Measurements from ENCODE around the gene SEC16A.

SEC16A gene

GRCh38 chr9:136442265-136442664 lies 40.6 kb downstream of the SEC16A start:
- no peak for FAIRE-seq
- no peak for DNase-seq (ENCODE audit: insufficient read length, low spot score)

GRCh38 chr9:136441681-136442245 lies 41.1 kb downstream of the SEC16A start:
- DNase-seq (ENCODE audit: insufficient read length, low spot score) (no peak), FAIRE-seq (no peak)

- FAIRE-seq, result no peak
- no peak for DNase-seq (ENCODE audit: insufficient read length, low spot score)
Observed at GRCh38 chr9:136441191-136441680, 41.6 kb downstream of the SEC16A start.

GRCh38 chr9:136439481-136440408 lies 43.1 kb downstream of the SEC16A start, which contains the start of gene INPP5E:
INPP5E (minus strand) TSS chr9:136439845; CDS start chr9:136439419, 426 bp downstream.
- DNase-seq (ENCODE audit: insufficient read length, low spot score) (peak; percentile 80), FAIRE-seq (peak; percentile 9)

- FAIRE-seq (no peak), DNase-seq (ENCODE audit: insufficient read length, low spot score) (peak; percentile 28)
Observed at GRCh38 chr9:136438548-136439480, 44.0 kb downstream of the SEC16A start.

GRCh38 chr9:136437839-136438547 lies 44.8 kb downstream of the SEC16A start:
- FAIRE-seq, result no peak
- no peak for DNase-seq (ENCODE audit: insufficient read length, low spot score)

- DNase-seq (ENCODE audit: insufficient read length, low spot score), result no peak
Observed at GRCh38 chr9:136437430-136437829, 45.4 kb downstream of the SEC16A start.

GRCh38 chr9:136436055-136436634 lies 46.7 kb downstream of the SEC16A start:
- DNase-seq (ENCODE audit: insufficient read length, low spot score) (no peak), FAIRE-seq (no peak)

More at GRCh38 chr9:136437430-136437829, 45.4 kb downstream of the SEC16A start:
- FAIRE-seq, result no peak

GRCh38 chr9:136434580-136435169 lies 48.2 kb downstream of the SEC16A start:
- FAIRE-seq, result no peak
- DNase-seq (ENCODE audit: insufficient read length, low spot score), result no peak

- DNase-seq (ENCODE audit: insufficient read length, low spot score), result no peak
- no peak for FAIRE-seq
Observed at GRCh38 chr9:136433849-136434579, 48.8 kb downstream of the SEC16A start.

- DNase-seq (ENCODE audit: insufficient read length, low spot score) (no peak), FAIRE-seq (no peak)
Observed at GRCh38 chr9:136433043-136433715, 49.7 kb downstream of the SEC16A start.

- FAIRE-seq, result no peak
- DNase-seq (ENCODE audit: insufficient read length, low spot score), result no peak
Observed at GRCh38 chr9:136432591-136432990, 50.2 kb downstream of the SEC16A start.

GRCh38 chr9:136431782-136432350 lies 51.0 kb downstream of the SEC16A start:
- FAIRE-seq, result no peak
- DNase-seq (ENCODE audit: insufficient read length, low spot score), result no peak

GRCh38 chr9:136430588-136431234 lies 52.1 kb downstream of the SEC16A start:
- FAIRE-seq (no peak), DNase-seq (ENCODE audit: insufficient read length, low spot score) (no peak)

GRCh38 chr9:136429683-136430491 lies 53.0 kb downstream of the SEC16A start:
- FAIRE-seq, result no peak

GRCh38 chr9:136429075-136429628 lies 53.7 kb downstream of the SEC16A start:
- no peak for FAIRE-seq
- DNase-seq (ENCODE audit: insufficient read length, low spot score), result no peak

More at GRCh38 chr9:136429683-136430491, 53.0 kb downstream of the SEC16A start:
- no peak for DNase-seq (ENCODE audit: insufficient read length, low spot score)
